Keratinocyte (primary cell): ENCODE measurements around the gene CUX1. TPM values are rescaled to one million over a fixed set of nuclear protein-coding genes. Genes with fewer than 3 reads are reported as not detected.

Source experiments
- DNase-seq: peaks from one replicate; pipeline ENCODE4 v3.0.0-alpha.2; 2011; ENCODE audit warnings: low read depth, missing footprints, low spot score
- FAIRE-seq: peaks from 2 replicates; lab custom pipeline; 2011; peaks lifted over from hg19 to GRCh38; lab: Jason Lieb, UNC
- H2AFZ ChIP-seq: 2 replicates; pipeline ENCODE4 v1.6.0; 2012; ENCODE audit warnings: low read length, control low read depth, inconsistent platforms; ENCODE audit not compliant: control insufficient read depth
- H3K27ac ChIP-seq: 2 replicates; pipeline ENCODE4 v1.5.1; 2011; ENCODE audit warnings: low read length; ENCODE audit not compliant: control insufficient read depth, insufficient read depth
- H3K27me3 ChIP-seq: 3 replicates; pipeline ENCODE4 v1.6.0; 2011; ENCODE audit warnings: low read length; ENCODE audit not compliant: control insufficient read depth, insufficient read depth; ENCODE audit errors: extremely low read depth
- H3K36me3 ChIP-seq, 2 experiments: 2 replicates in 1 of 2; 3 replicates in 1 of 2; pipeline ENCODE4 v1.5.1; 2011; ENCODE audit warnings: low read length in 2 of 2, mild to moderate bottlenecking in 1 of 2; ENCODE audit not compliant: control insufficient read depth in 2 of 2, insufficient read depth in 2 of 2; ENCODE audit errors: extremely low read depth in 1 of 2
- H3K4me1 ChIP-seq: 3 replicates; pipeline ENCODE4 v1.5.1; 2011; ENCODE audit warnings: low read length; ENCODE audit not compliant: control insufficient read depth, insufficient read depth; ENCODE audit errors: extremely low read depth
- H3K4me2 ChIP-seq: 3 replicates; pipeline ENCODE4 v1.6.0; 2011; ENCODE audit warnings: low read depth, low read length; ENCODE audit not compliant: control insufficient read depth, insufficient read depth; ENCODE audit errors: extremely low read depth
- H3K4me3 ChIP-seq, 3 experiments: fragments of 200-600 bp in 1 of 3; sonication (generic) in 1 of 3; 2 replicates in 2 of 3; 3 replicates in 1 of 3; pipeline ENCODE4 v1.5.1; 2011 to 2016; ENCODE audit warnings: low read length in 3 of 3, mild to moderate bottlenecking in 3 of 3, control low read depth in 2 of 3, inconsistent platforms in 1 of 3, low read depth in 1 of 3, mixed read lengths in 1 of 3, mixed run types in 1 of 3, moderate library complexity in 1 of 3; ENCODE audit not compliant: control insufficient read depth in 2 of 3, insufficient read depth in 2 of 3; ENCODE audit errors: extremely low read depth in 1 of 3
- H3K79me2 ChIP-seq: 2 replicates; pipeline ENCODE4 v1.6.0; 2012; ENCODE audit warnings: low read length; ENCODE audit not compliant: control insufficient read depth, insufficient read depth
- H3K9ac ChIP-seq: 3 replicates; pipeline ENCODE4 v1.6.0; 2011; ENCODE audit warnings: low read length; ENCODE audit not compliant: control insufficient read depth, insufficient read depth; ENCODE audit errors: extremely low read depth
- H3K9me1 ChIP-seq: 3 replicates; pipeline ENCODE4 v1.6.0; 2011; ENCODE audit warnings: low read length; ENCODE audit not compliant: control insufficient read depth, insufficient read depth; ENCODE audit errors: extremely low read depth
- H3K9me3 ChIP-seq: 2 replicates; pipeline ENCODE4 v1.5.1; 2012; ENCODE audit warnings: low read depth, low read length; ENCODE audit not compliant: control insufficient read depth
- H4K20me1 ChIP-seq: 3 replicates; pipeline ENCODE4 v1.6.0; 2011; ENCODE audit warnings: low read length; ENCODE audit not compliant: control insufficient read depth, insufficient read depth; ENCODE audit errors: extremely low read depth
- EZH2 ChIP-seq: IDR thresholded peaks from one replicate; pipeline ENCODE4 v1.6.1; 2012; ENCODE audit warnings: inconsistent platforms, mild to moderate bottlenecking, low read length, moderate library complexity
- dilution Hi-C: fragments of 300-500 bp; cut with MboI; formaldehyde crosslinking; loops from one replicate; pipeline ENCODE4 v1.7.0; 2020; ENCODE audit warnings: low sequenced_read_pairs; ENCODE audit not compliant: extremely low pct_ligation_motif_present
- polyA plus RNA-seq, 5 experiments: library from polyadenylated mRNA; depleted of rRNA in 3 of 5; stranded (reverse) in 3 of 5; stranded (forward) in 1 of 5; unstranded in 1 of 5; fragments of >200 nt; gene quantifications; 1 replicate in 1 of 5; 2 replicates in 3 of 5; 3 replicates in 1 of 5; pipeline versions ENCODE4 v1.2.1 to v1.2.3, GENCODE V29; 2011 to 2012; ENCODE audit warnings: missing spikeins in 2 of 5, low read depth in 1 of 5, low replicate concordance in 1 of 5
- TF ChIP-seq, protein P1 (sequence below), 3 experiments: IDR thresholded peaks in 1 of 3; conservative IDR thresholded peaks in 1 of 3; optimal IDR thresholded peaks in 1 of 3; 2 replicates in 2 of 3; 3 replicates in 1 of 3; pipeline versions ENCODE3 to v1.5.1; 2011; ENCODE audit warnings: low read length in 3 of 3, mild to moderate bottlenecking in 3 of 3, moderate library complexity in 2 of 3, control low read depth in 1 of 3, inconsistent platforms in 1 of 3; ENCODE audit not compliant: insufficient read depth in 2 of 3; ENCODE audit errors: extremely low read depth in 1 of 3

The CUX1 gene
- polyA plus RNA-seq, 1 donor (not counting 4 experiments of a cell fraction or from before 2014, with no cell fraction given) = 18.3 TPM

- TF ChIP-seq, protein P1, sequence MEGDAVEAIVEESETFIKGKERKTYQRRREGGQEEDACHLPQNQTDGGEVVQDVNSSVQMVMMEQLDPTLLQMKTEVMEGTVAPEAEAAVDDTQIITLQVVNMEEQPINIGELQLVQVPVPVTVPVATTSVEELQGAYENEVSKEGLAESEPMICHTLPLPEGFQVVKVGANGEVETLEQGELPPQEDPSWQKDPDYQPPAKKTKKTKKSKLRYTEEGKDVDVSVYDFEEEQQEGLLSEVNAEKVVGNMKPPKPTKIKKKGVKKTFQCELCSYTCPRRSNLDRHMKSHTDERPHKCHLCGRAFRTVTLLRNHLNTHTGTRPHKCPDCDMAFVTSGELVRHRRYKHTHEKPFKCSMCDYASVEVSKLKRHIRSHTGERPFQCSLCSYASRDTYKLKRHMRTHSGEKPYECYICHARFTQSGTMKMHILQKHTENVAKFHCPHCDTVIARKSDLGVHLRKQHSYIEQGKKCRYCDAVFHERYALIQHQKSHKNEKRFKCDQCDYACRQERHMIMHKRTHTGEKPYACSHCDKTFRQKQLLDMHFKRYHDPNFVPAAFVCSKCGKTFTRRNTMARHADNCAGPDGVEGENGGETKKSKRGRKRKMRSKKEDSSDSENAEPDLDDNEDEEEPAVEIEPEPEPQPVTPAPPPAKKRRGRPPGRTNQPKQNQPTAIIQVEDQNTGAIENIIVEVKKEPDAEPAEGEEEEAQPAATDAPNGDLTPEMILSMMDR (optimal IDR thresholded peaks at IDR 0.05 in 1 of 3, IDR thresholded peaks at IDR 0.05 in 1 of 3, conservative IDR thresholded peaks at IDR 0.05 in 1 of 3; ENCODE audit: extremely low read depth in 1 of 3, insufficient read depth in 2 of 3, low read length in 3 of 3) = no peak
- no peak for TF ChIP-seq EZH2
- H3K9me1 ChIP-seq = no peaks in the 10 kb centered on the region
- H2AFZ ChIP-seq = no peak overlapping the region
- H3K27me3 ChIP-seq = no peaks in the 10 kb centered on the region
- H3K79me2 ChIP-seq = no peaks in the 10 kb centered on the region
- H3K4me3 ChIP-seq = no peak overlapping the region
- peaks cover 0 to 1% of the 10 kb centered on the region in 2 experiments for H3K36me3 ChIP-seq
- no peak overlapping the region for H3K4me2 ChIP-seq
- H3K27ac ChIP-seq = no peak overlapping the region
- no peaks in the 10 kb centered on the region for H3K4me1 ChIP-seq
- no peaks in the 10 kb centered on the region for H3K9me3 ChIP-seq
- FAIRE-seq (no peak), DNase-seq (no peak)
- H4K20me1 ChIP-seq = no peaks in the 10 kb centered on the region
- dilution Hi-C loops = no loop called here
- H3K9ac ChIP-seq = no peak overlapping the region
Observed at GRCh38 chr7:101991860-101992259, 174.4 kb downstream of the CUX1 start.

DNA sequence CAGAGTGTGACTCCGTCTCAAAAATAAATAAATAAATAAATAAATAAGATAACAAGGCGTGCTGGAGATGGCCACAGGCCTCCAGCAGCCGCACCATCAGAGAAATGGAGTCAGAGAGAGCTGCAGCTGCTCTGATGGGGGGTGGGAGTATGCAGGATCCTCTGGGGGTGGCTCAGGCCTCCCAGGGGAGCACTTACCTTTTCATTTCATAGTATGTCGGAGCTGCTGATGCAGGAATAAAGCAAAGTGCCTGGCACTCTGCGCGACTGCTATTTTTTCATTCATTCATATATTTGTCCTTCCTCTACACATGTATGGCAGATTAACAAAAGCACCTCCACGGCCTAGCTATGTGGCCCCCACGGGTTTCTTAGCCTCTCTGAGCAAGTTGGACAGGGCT lies 175.9 kb downstream of the CUX1 start:
- no peaks in the 10 kb centered on the region for H3K36me3 ChIP-seq
- H3K9ac ChIP-seq = no peak overlapping the region
- dilution Hi-C loops = no loop called here
- no peak overlapping the region for H3K27ac ChIP-seq
- DNase-seq (no peak), FAIRE-seq (no peak)
- H3K4me1 ChIP-seq = no peaks in the 10 kb centered on the region
- H2AFZ ChIP-seq = no peak overlapping the region
- no peaks in the 10 kb centered on the region for H4K20me1 ChIP-seq
- H3K9me1 ChIP-seq = no peaks in the 10 kb centered on the region
- H3K4me2 ChIP-seq = no peak overlapping the region
- no peak overlapping the region for H3K4me3 ChIP-seq
- H3K9me3 ChIP-seq = no peaks in the 10 kb centered on the region
- no peak for TF ChIP-seq EZH2
- TF ChIP-seq, protein P1 (optimal IDR thresholded peaks at IDR 0.05 in 1 of 3, IDR thresholded peaks at IDR 0.05 in 1 of 3, conservative IDR thresholded peaks at IDR 0.05 in 1 of 3; ENCODE audit: extremely low read depth in 1 of 3, insufficient read depth in 2 of 3, low read length in 3 of 3) = no peak
- no peaks in the 10 kb centered on the region for H3K27me3 ChIP-seq
- no peaks in the 10 kb centered on the region for H3K79me2 ChIP-seq
